ENCODE measurements around the gene PPOX.

PPOX gene

GRCh38 chr1:161165742-161166668, at the start of gene PPOX:
TSS of gene PPOX (plus strand) at chr1:161166426. CDS start at chr1:161166848, 422 bp downstream.
- in situ Hi-C loops (cut with MboI; ENCODE audit: low sequenced_read_pairs) = no loop called here

- in situ Hi-C loops (cut with MboI; ENCODE audit: low sequenced_read_pairs) = no loop called here
Measured at GRCh38 chr1:161117759-161118581, 48.3 kb upstream of the PPOX start, which contains the start of the genes NIT1 and PFDN2. TSS of gene NIT1 (plus strand) at chr1:161118105. CDS start at chr1:161118177, 72 bp downstream. TSS of gene PFDN2 (minus strand) at chr1:161118037. CDS start at chr1:161118026, 11 bp downstream.

GRCh38 chr1:161119092-161119903, 46.9 kb upstream of the PPOX start:
- in situ Hi-C loops (cut with MboI; ENCODE audit: low sequenced_read_pairs) = no loop called here

- in situ Hi-C loops (cut with MboI; ENCODE audit: low sequenced_read_pairs) = no loop called here
Measured at GRCh38 chr1:161121042-161121650, 45.1 kb upstream of the PPOX start.

GRCh38 chr1:161121834-161122233, 44.4 kb upstream of the PPOX start:
- in situ Hi-C loops (cut with MboI; ENCODE audit: low sequenced_read_pairs) = no loop called here

- in situ Hi-C loops (cut with MboI; ENCODE audit: low sequenced_read_pairs) = no loop called here
Measured at GRCh38 chr1:161122967-161123366, 43.3 kb upstream of the PPOX start.

GRCh38 chr1:161127649-161128048, 38.6 kb upstream of the PPOX start:
- in situ Hi-C loops (cut with MboI; ENCODE audit: low sequenced_read_pairs) = no loop called here

GRCh38 chr1:161128591-161129420, 37.4 kb upstream of the PPOX start:
- in situ Hi-C loops (cut with MboI; ENCODE audit: low sequenced_read_pairs) = no loop called here

GRCh38 chr1:161130266-161130665, 36.0 kb upstream of the PPOX start:
- in situ Hi-C loops (cut with MboI; ENCODE audit: low sequenced_read_pairs) = no loop called here

- in situ Hi-C loops (cut with MboI; ENCODE audit: low sequenced_read_pairs) = no loop called here
Measured at GRCh38 chr1:161131523-161132409, 34.5 kb upstream of the PPOX start.

- in situ Hi-C loops (cut with MboI; ENCODE audit: low sequenced_read_pairs) = no loop called here
Measured at GRCh38 chr1:161132410-161133219, 33.6 kb upstream of the PPOX start, which contains the start of gene DEDD. TSS of gene DEDD (minus strand) at chr1:161132667. CDS start at chr1:161124462, 8,205 bp downstream.

GRCh38 chr1:161133220-161133740, 32.9 kb upstream of the PPOX start:
- in situ Hi-C loops (cut with MboI; ENCODE audit: low sequenced_read_pairs) = no loop called here

GRCh38 chr1:161137881-161138280, 28.3 kb upstream of the PPOX start:
- in situ Hi-C loops (cut with MboI; ENCODE audit: low sequenced_read_pairs) = no loop called here

GRCh38 chr1:161138431-161138830, 27.8 kb upstream of the PPOX start:
- in situ Hi-C loops (cut with MboI; ENCODE audit: low sequenced_read_pairs) = no loop called here

- in situ Hi-C loops (cut with MboI; ENCODE audit: low sequenced_read_pairs) = loop anchor here (10.0 kb wide), 1 partner anchor 145 kb away; no protein-coding TSS in a partner anchor
Measured at GRCh38 chr1:161139766-161140165, 26.5 kb upstream of the PPOX start.

- in situ Hi-C loops (cut with MboI; ENCODE audit: low sequenced_read_pairs) = loop anchor here (10.0 kb wide), 1 partner anchor 146 kb away; no protein-coding TSS in a partner anchor
Measured at GRCh38 chr1:161140755-161141400, 25.3 kb upstream of the PPOX start.

Measured in HL-60/S4 (cell line).